H9 (cell line): ENCODE measurements around the gene UCP3. TPM values are rescaled to one million over a fixed set of nuclear protein-coding genes. Genes with fewer than 3 reads are reported as not detected.

Source experiments
- DNase-seq: peaks from one replicate; pipeline ENCODE4 v3.0.0-alpha.2; 2017
- H2AFZ ChIP-seq: one replicate; pipeline ENCODE4 v1.6.1; 2013; ENCODE audit warnings: mild to moderate bottlenecking, low read length, control low read depth, moderate library complexity
- H2AK5ac ChIP-seq: 2 replicates; pipeline ENCODE4 v1.6.1; 2013; ENCODE audit warnings: low read length, control low read depth, mixed read lengths; ENCODE audit not compliant: insufficient read length
- H2BK120ac ChIP-seq: one replicate; pipeline ENCODE4 v1.6.1; 2013; ENCODE audit warnings: low read depth, mild to moderate bottlenecking, low read length, control low read depth, inconsistent platforms; ENCODE audit not compliant: poor library complexity, severe bottlenecking
- H2BK12ac ChIP-seq: 2 replicates; pipeline ENCODE4 v1.6.1; 2013; ENCODE audit warnings: low read length, control low read depth, mixed read lengths, low read depth; ENCODE audit not compliant: insufficient read length
- H2BK15ac ChIP-seq: 2 replicates; pipeline ENCODE4 v1.6.1; 2013; ENCODE audit warnings: low read depth, low read length, control low read depth
- H2BK20ac ChIP-seq: one replicate; pipeline ENCODE4 v1.6.1; 2013; ENCODE audit warnings: low read depth, mild to moderate bottlenecking, low read length, control low read depth, inconsistent platforms; ENCODE audit not compliant: poor library complexity, severe bottlenecking
- H2BK5ac ChIP-seq: 2 replicates; pipeline ENCODE4 v1.6.1; 2013; ENCODE audit warnings: low read length, control low read depth, mixed read lengths; ENCODE audit not compliant: insufficient read length
- H3K14ac ChIP-seq: 2 replicates; pipeline ENCODE4 v1.6.1; 2013; ENCODE audit warnings: low read length, control low read depth; ENCODE audit not compliant: insufficient read depth
- H3K18ac ChIP-seq: 2 replicates; pipeline ENCODE4 v1.6.1; 2013; ENCODE audit warnings: low read depth, mild to moderate bottlenecking, mixed read lengths, low read length, control low read depth; ENCODE audit not compliant: insufficient read length
- H3K23ac ChIP-seq: 2 replicates; pipeline ENCODE4 v1.6.1; 2013; ENCODE audit warnings: low read length, control low read depth, mixed read lengths, low read depth; ENCODE audit not compliant: insufficient read length
- H3K23me2 ChIP-seq: 2 replicates; pipeline ENCODE4 v1.6.1; 2013; ENCODE audit warnings: low read depth, mild to moderate bottlenecking, mixed read lengths, low read length, control low read depth; ENCODE audit not compliant: insufficient read length, poor library complexity, severe bottlenecking
- H3K27ac ChIP-seq: 2 replicates; pipeline ENCODE4 v1.5.1; 2013; ENCODE audit warnings: low read length, control low read depth, mixed read lengths, low read depth; ENCODE audit not compliant: insufficient read length
- H3K27me3 ChIP-seq: 2 replicates; pipeline ENCODE4 v1.6.1; 2013; ENCODE audit warnings: low read length, control low read depth, inconsistent platforms; ENCODE audit not compliant: insufficient read depth
- H3K4ac ChIP-seq: 2 replicates; pipeline ENCODE4 v1.6.1; 2013; ENCODE audit warnings: low read depth, mild to moderate bottlenecking, control low read depth, inconsistent platforms, low read length, moderate library complexity
- H3K4me1 ChIP-seq: 2 replicates; pipeline ENCODE4 v1.6.1; 2013; ENCODE audit warnings: low read length, control low read depth, inconsistent platforms; ENCODE audit not compliant: insufficient read depth
- H3K4me2 ChIP-seq: 2 replicates; pipeline ENCODE4 v1.6.1; 2013; ENCODE audit warnings: low read length, control low read depth, mixed read lengths; ENCODE audit not compliant: insufficient read length, insufficient read depth
- H3K56ac ChIP-seq: 2 replicates; pipeline ENCODE4 v1.6.1; 2013; ENCODE audit warnings: low read depth, mild to moderate bottlenecking, mixed read lengths, low read length, control low read depth; ENCODE audit not compliant: insufficient read length
- H3K79me1 ChIP-seq: 2 replicates; pipeline ENCODE4 v1.6.1; 2013; ENCODE audit warnings: low read depth, mild to moderate bottlenecking, moderate library complexity, low read length, control low read depth, inconsistent platforms; ENCODE audit not compliant: insufficient read depth, poor library complexity, severe bottlenecking
- H3K79me2 ChIP-seq: 2 replicates; pipeline ENCODE4 v1.6.1; 2013; ENCODE audit warnings: low read length, control low read depth, inconsistent platforms; ENCODE audit not compliant: insufficient read depth
- H3K9ac ChIP-seq: 2 replicates; pipeline ENCODE4 v1.6.1; 2013; ENCODE audit warnings: low read length, control low read depth, mixed read lengths; ENCODE audit not compliant: insufficient read length; ENCODE audit errors: extremely low read depth
- H3K9me3 ChIP-seq: one replicate; pipeline ENCODE4 v1.6.1; 2013; ENCODE audit warnings: low read depth, low read length, inconsistent platforms; ENCODE audit not compliant: control insufficient read depth
- H3T11ph ChIP-seq: one replicate; pipeline ENCODE4 v1.6.1; 2013; ENCODE audit warnings: mild to moderate bottlenecking, low read length, control low read depth, inconsistent platforms
- H4K20me1 ChIP-seq: one replicate; pipeline ENCODE4 v1.6.1; 2013; ENCODE audit not compliant: control insufficient read depth, insufficient read length, insufficient read depth
- H4K5ac ChIP-seq: 2 replicates; pipeline ENCODE4 v1.6.1; 2013; ENCODE audit warnings: low read depth, mild to moderate bottlenecking, mixed read lengths, low read length, control low read depth; ENCODE audit not compliant: insufficient read length
- H4K8ac ChIP-seq: replicated peaks from 2 replicates; pipeline ENCODE4 v1.6.1; 2013; ENCODE audit warnings: low read length, control low read depth, mixed read lengths, low read depth; ENCODE audit not compliant: insufficient read length
- H4K91ac ChIP-seq: 2 replicates; pipeline ENCODE4 v1.6.1; 2013; ENCODE audit warnings: low read depth, mild to moderate bottlenecking, moderate library complexity, mixed read lengths, low read length, control low read depth; ENCODE audit not compliant: insufficient read length
- H3K27ac Mint-ChIP-seq, 3 experiments: 2 replicates in 2 of 3; 3 replicates in 1 of 3; pipeline ENCODE4 v1.8.0; 2020 to 2021; ENCODE audit warnings: mixed read lengths in 3 of 3, mild to moderate bottlenecking in 1 of 3, moderate library complexity in 1 of 3
- H3K27me3 Mint-ChIP-seq: 2 replicates; pipeline ENCODE4 v1.8.0; 2021; ENCODE audit warnings: low read depth, mild to moderate bottlenecking, moderate library complexity, mixed read lengths
- H3K36me3 Mint-ChIP-seq, 3 experiments: 2 replicates in 2 of 3; 3 replicates in 1 of 3; pipeline ENCODE4 v1.8.0; 2020 to 2021; ENCODE audit warnings: low read depth in 3 of 3, mixed read lengths in 3 of 3; ENCODE audit not compliant: insufficient read depth in 1 of 3
- H3K4me1 Mint-ChIP-seq, 2 experiments: 2 replicates each; pipeline ENCODE4 v1.8.0; 2020; ENCODE audit warnings: mixed read lengths in 2 of 2
- H3K4me3 Mint-ChIP-seq, 2 experiments: 2 replicates in 1 of 2; 3 replicates in 1 of 2; pipeline ENCODE4 v1.8.0; 2020 to 2021; ENCODE audit warnings: mild to moderate bottlenecking in 2 of 2, mixed read lengths in 2 of 2, moderate library complexity in 1 of 2
- H3K9me3 Mint-ChIP-seq, 2 experiments: 2 replicates in 1 of 2; 3 replicates in 1 of 2; pipeline ENCODE4 v1.8.0; 2020; ENCODE audit warnings: mild to moderate bottlenecking in 2 of 2, mixed read lengths in 2 of 2, moderate library complexity in 1 of 2
- CTCF ChIP-seq: fragments of 200-600 bp; sonication (generic); conservative IDR thresholded peaks from 3 replicates; pipeline ENCODE4 v1.8.0; 2021; ENCODE audit warnings: antibody characterized with exemption, mild to moderate bottlenecking
- WGBS: extraction: QIAGEN DNeasy Blood & Tissue Kit; methylation state at CpG from one replicate; pipeline ENCODE4 v1.1.7; 2013; ENCODE audit warnings: missing lambda C conversion rate, low lambda C conversion rate, mixed read lengths; ENCODE audit not compliant: insufficient read length; ENCODE audit errors: extremely low coverage; 5-methylcytosine and 5-hydroxymethylcytosine counted together
- total RNA-seq: library from RNA; stranded (reverse); gene quantifications from 2 replicates; pipeline ENCODE4 v1.2.1, GENCODE V29; 2021

Gene UCP3
- total RNA-seq, 1 experiment from 2014 or later: 0.85 TPM

- no peak overlapping the region for H2BK120ac ChIP-seq
- H3K9ac ChIP-seq: no peak overlapping the region
- Mint-ChIP-seq H3K36me3 (peaks cover 0 to 3% (median 2%) of the 10 kb centered on the region in 3 experiments; a peak in 2 of 7 replicates), H3K27ac (no peak overlapping the region; a peak in 2 of 7 replicates), H3K27me3 (no peaks in the 10 kb centered on the region; the same call in 1 of the 2 replicates), H3K9me3 (no peaks in the 10 kb centered on the region), H3K4me3 (no peak overlapping the region), H3K4me1 (peaks cover 13 to 27% of the 10 kb centered on the region in 2 experiments)
- no peak overlapping the region for H3K23ac ChIP-seq
- no peaks in the 10 kb centered on the region for H3K79me1 ChIP-seq
- H3K4me1 ChIP-seq: no peaks in the 10 kb centered on the region
- no peak overlapping the region for H3K18ac ChIP-seq
- no peak overlapping the region for H2BK12ac ChIP-seq
- H3K23me2 ChIP-seq: no peaks in the 10 kb centered on the region
- H4K20me1 ChIP-seq: no peaks in the 10 kb centered on the region
- H2BK5ac ChIP-seq: no peak overlapping the region
- no peak overlapping the region for H3T11ph ChIP-seq
- no peaks in the 10 kb centered on the region for H3K9me3 ChIP-seq
- H3K79me2 ChIP-seq: no peaks in the 10 kb centered on the region
- no peak overlapping the region for H3K27ac ChIP-seq
- no peak overlapping the region for H4K91ac ChIP-seq
- H2BK15ac ChIP-seq: no peak overlapping the region
- H2AK5ac ChIP-seq: no peak overlapping the region
- whole genome bisulfite sequencing: no CpG with 5 or more reads among the region's 5 CpGs
- no peak for DNase-seq
- no peak overlapping the region for H3K14ac ChIP-seq
- TF ChIP-seq CTCF: no peak
- H3K4me2 ChIP-seq: no peak overlapping the region
- H3K4ac ChIP-seq: no peak overlapping the region
- no peak overlapping the region for H4K8ac ChIP-seq
- no peak overlapping the region for H4K5ac ChIP-seq
- no peak overlapping the region for H2BK20ac ChIP-seq
- no peaks in the 10 kb centered on the region for H3K27me3 ChIP-seq
- H2AFZ ChIP-seq: no peak overlapping the region
- H3K56ac ChIP-seq: no peak overlapping the region
These were observed 905 bp upstream of the UCP3 start for GRCh38 chr11:74009675-74010305.
